Cardiac muscle cell (in vitro differentiated cells and primary cell): ENCODE data around the gene LRIT1. TPM values are rescaled to one million over a fixed set of nuclear protein-coding genes. Genes with fewer than 3 reads are reported as not detected.

Source experiments
- DNase-seq, 2 donors: peaks; one replicate each; pipeline versions ENCODE4 v3.0.0 to v3.0.0-alpha.2; 2010 to 2017; ENCODE audit warnings: low read depth in 1 of 2, low spot score in 1 of 2
- H3K27ac ChIP-seq: fragments of 200-600 bp; sonication (generic); 2 replicates; pipeline ENCODE4 v1.5.1; 2016
- H3K27me3 ChIP-seq: fragments of 200-600 bp; sonication (generic); 2 replicates; pipeline ENCODE4 v1.6.0; 2016; ENCODE audit warnings: control low read depth
- H3K36me3 ChIP-seq: fragments of 200-600 bp; sonication (generic); 2 replicates; pipeline ENCODE4 v1.5.1; 2016; ENCODE audit warnings: control low read depth
- H3K4me1 ChIP-seq: fragments of 200-600 bp; sonication (generic); 2 replicates; pipeline ENCODE4 v1.8.1; 2017; ENCODE audit warnings: low read depth, mild to moderate bottlenecking, mixed run types
- H3K4me3 ChIP-seq: fragments of 200-600 bp; sonication (generic); 2 replicates; pipeline ENCODE4 v1.5.1; 2016; ENCODE audit warnings: mild to moderate bottlenecking
- H3K9me3 ChIP-seq: fragments of 200-600 bp; sonication (generic); 2 replicates; pipeline ENCODE4 v1.5.1; 2017; ENCODE audit warnings: low read depth, mild to moderate bottlenecking, control low read depth
- CTCF ChIP-seq: IDR thresholded peaks from 2 replicates; pipeline ENCODE4 v1.5.1; 2012; ENCODE audit warnings: low read depth, mild to moderate bottlenecking, low read length
- polyA plus RNA-seq: library from polyadenylated mRNA; unstranded; fragments of >200 nt; fragmentation: Nextera tagmentation; extraction: Ambion mirVana; gene quantifications from 2 replicates; pipeline ENCODE4 v1.2.1, GENCODE V29; 2016
- total RNA-seq: library from RNA; depleted of rRNA; stranded (reverse); fragments of >200 nt; gene quantifications from 2 replicates; pipeline ENCODE4 v1.2.3, GENCODE V29; 2016

LRIT1 gene
- total and polyA plus RNA-seq, 2 experiments from 2014 or later = not detected

GRCh38 chr10:84264611-84265141, 23.3 kb upstream of the LRIT1 start:
- Histone ChIP-seq H3K27me3 (no peaks in the 10 kb centered on the region), H3K27ac (no peak overlapping the region), H3K4me3 (no peak overlapping the region), H3K4me1 (no peaks in the 10 kb centered on the region), H3K36me3 (no peaks in the 10 kb centered on the region), H3K9me3 (no peaks in the 10 kb centered on the region)
- peak; percentile 67 to 75 for DNase-seq
- TF ChIP-seq CTCF = peak; percentile 97

GRCh38 chr10:84263716-84264115, 22.4 kb upstream of the LRIT1 start:
- no peak for DNase-seq
- no peak for TF ChIP-seq CTCF
- H3K27ac ChIP-seq = no peak overlapping the region
- no peak overlapping the region for H3K4me3 ChIP-seq
- no peaks in the 10 kb centered on the region for H3K4me1 ChIP-seq
- no peaks in the 10 kb centered on the region for H3K36me3 ChIP-seq
- no peaks in the 10 kb centered on the region for H3K9me3 ChIP-seq
- H3K27me3 ChIP-seq = no peaks in the 10 kb centered on the region

- no peak for TF ChIP-seq CTCF
- H3K4me1 ChIP-seq = no peaks in the 10 kb centered on the region
- no peaks in the 10 kb centered on the region for H3K27me3 ChIP-seq
- H3K27ac ChIP-seq = no peak overlapping the region
- no peak overlapping the region for H3K4me3 ChIP-seq
- no peaks in the 10 kb centered on the region for H3K36me3 ChIP-seq
- H3K9me3 ChIP-seq = no peaks in the 10 kb centered on the region
- DNase-seq = no peak
Observed at GRCh38 chr10:84262190-84262956, 21.0 kb upstream of the LRIT1 start.

- no peaks in the 10 kb centered on the region for H3K27me3 ChIP-seq
- DNase-seq = no peak
- H3K36me3 ChIP-seq = no peaks in the 10 kb centered on the region
- no peaks in the 10 kb centered on the region for H3K4me1 ChIP-seq
- H3K9me3 ChIP-seq = no peaks in the 10 kb centered on the region
- no peak for TF ChIP-seq CTCF
- no peak overlapping the region for H3K4me3 ChIP-seq
- H3K27ac ChIP-seq = no peak overlapping the region
Observed at GRCh38 chr10:84261236-84261915, 20.0 kb upstream of the LRIT1 start.

GRCh38 chr10:84258034-84258695, 16.8 kb upstream of the LRIT1 start:
- Histone ChIP-seq H3K4me3 (no peak overlapping the region), H3K27ac (no peak overlapping the region), H3K36me3 (no peaks in the 10 kb centered on the region), H3K4me1 (no peaks in the 10 kb centered on the region), H3K27me3 (no peaks in the 10 kb centered on the region), H3K9me3 (no peaks in the 10 kb centered on the region)
- DNase-seq = no peak
- no peak for TF ChIP-seq CTCF
